Skeletal muscle satellite cell (primary cell): ENCODE results near the gene CSAD.
A peak's percentile ranks its signal among the peaks of the same experiment; 100 is the strongest.
"Not testable (repeated sequence)": the region's sequence is repeated elsewhere in the genome, so short reads cannot be mapped to it uniquely, and the experiment has no call there.

Experiments
- H3K27me3 ChIP-seq: 2 replicates; pipeline ENCODE4 v1.7.0; 2013; ENCODE audit warnings: low read length; ENCODE audit not compliant: control insufficient read depth, insufficient read depth
- H3K36me3 ChIP-seq: 2 replicates; pipeline ENCODE4 v1.7.0; 2013; ENCODE audit warnings: mild to moderate bottlenecking, control low read depth, low read length; ENCODE audit not compliant: insufficient read depth
- H3K4me1 ChIP-seq: 2 replicates; pipeline ENCODE4 v1.7.0; 2013; ENCODE audit warnings: low read length; ENCODE audit not compliant: control insufficient read depth, insufficient read depth
- H3K4me2 ChIP-seq: 2 replicates; pipeline ENCODE4 v1.7.0; 2013; ENCODE audit warnings: mild to moderate bottlenecking, low read length
- H3K4me3 ChIP-seq: 2 replicates; pipeline ENCODE4 v1.7.0; 2013; ENCODE audit warnings: low read length
- H3K9ac ChIP-seq: 2 replicates; pipeline ENCODE4 v1.7.0; 2013; ENCODE audit warnings: mild to moderate bottlenecking, low read depth, low read length, moderate library complexity
- H3K9me3 ChIP-seq: replicated peaks from 2 replicates; pipeline ENCODE4 v1.7.0; 2013; ENCODE audit warnings: mild to moderate bottlenecking, control low read depth, low read length

Gene CSAD

GRCh38 chr12:53185582-53186153 is 4.9 kb upstream of the CSAD start:
- peaks cover 72% of the 10 kb centered on the region for H3K36me3 ChIP-seq
- H3K4me1 ChIP-seq: peaks cover 23% of the 10 kb centered on the region

GRCh38 chr12:53184828-53185227 is 4.1 kb upstream of the CSAD start:
- Histone ChIP-seq H3K9me3 (no peaks in the 10 kb centered on the region), H3K4me3 (no peak overlapping the region), H3K36me3 (peaks cover 72% of the 10 kb centered on the region), H3K27me3 (no peaks in the 10 kb centered on the region), H3K4me1 (peaks cover 22% of the 10 kb centered on the region), H3K4me2 (no peak overlapping the region), H3K9ac (no peak overlapping the region)

More at GRCh38 chr12:53185582-53186153, 4.9 kb upstream of the CSAD start:
- H3K9me3 ChIP-seq: no peaks in the 10 kb centered on the region
- no peak overlapping the region for H3K4me3 ChIP-seq
- no peak overlapping the region for H3K4me2 ChIP-seq
- H3K9ac ChIP-seq: no peak overlapping the region
- H3K27me3 ChIP-seq: no peaks in the 10 kb centered on the region

GRCh38 chr12:53182903-53183302 is 2.2 kb upstream of the CSAD start:
- peaks cover 60% of the 10 kb centered on the region for H3K36me3 ChIP-seq
- no peaks in the 10 kb centered on the region for H3K9me3 ChIP-seq
- H3K4me2 ChIP-seq: peak overlapping the region; percentile 88
- peaks cover 31% of the 10 kb centered on the region for H3K4me1 ChIP-seq
- H3K9ac ChIP-seq: no peak overlapping the region
- H3K27me3 ChIP-seq: no peaks in the 10 kb centered on the region
- no peak overlapping the region for H3K4me3 ChIP-seq

- H3K9me3 ChIP-seq: no peaks in the 10 kb centered on the region
- peaks cover 50% of the 10 kb centered on the region for H3K36me3 ChIP-seq
- H3K9ac ChIP-seq: peak overlapping the region; percentile 88
- H3K27me3 ChIP-seq: no peaks in the 10 kb centered on the region
- peaks cover 31% of the 10 kb centered on the region for H3K4me1 ChIP-seq
- H3K4me3 ChIP-seq: peak overlapping the region; percentile 95
- H3K4me2 ChIP-seq: peak overlapping the region; percentile 88
Measured at GRCh38 chr12:53181935-53182334, 1.2 kb upstream of the CSAD start.

- H3K4me3 ChIP-seq: peak overlapping the region; percentile 95
- H3K9ac ChIP-seq: peak overlapping the region; percentile 88
- H3K9me3 ChIP-seq: no peaks in the 10 kb centered on the region
- H3K4me1 ChIP-seq: peaks cover 31% of the 10 kb centered on the region
- H3K27me3 ChIP-seq: no peaks in the 10 kb centered on the region
- peak overlapping the region; percentile 88 for H3K4me2 ChIP-seq
- H3K36me3 ChIP-seq: peaks cover 42% of the 10 kb centered on the region
Measured at GRCh38 chr12:53180931-53181645, 363 bp upstream of the CSAD start.

- Histone ChIP-seq H3K9ac (peak overlapping the region; percentile 88), H3K27me3 (no peaks in the 10 kb centered on the region), H3K36me3 (peaks cover 29% of the 10 kb centered on the region), H3K4me1 (peaks cover 38% of the 10 kb centered on the region), H3K4me3 (peak overlapping the region; percentile 95), H3K9me3 (no peaks in the 10 kb centered on the region), H3K4me2 (peak overlapping the region; percentile 88)
Measured at GRCh38 chr12:53179687-53180219, 972 bp downstream of the CSAD start.

GRCh38 chr12:53178803-53179202 is 1.9 kb downstream of the CSAD start:
- Histone ChIP-seq H3K4me1 (peaks cover 41% of the 10 kb centered on the region), H3K36me3 (peaks cover 22% of the 10 kb centered on the region)
- not testable (repeated sequence) for H3K9ac ChIP-seq, H3K27me3 ChIP-seq, H3K9me3 ChIP-seq, H3K4me3 ChIP-seq, H3K4me2 ChIP-seq

GRCh38 chr12:53177447-53177846 is 3.3 kb downstream of the CSAD start:
- H3K4me2 ChIP-seq, H3K4me3 ChIP-seq, H3K9ac ChIP-seq, H3K36me3 ChIP-seq, H3K9me3 ChIP-seq, H3K27me3 ChIP-seq: not testable (repeated sequence)
- H3K4me1 ChIP-seq: peaks cover 33% of the 10 kb centered on the region

GRCh38 chr12:53176750-53177149 is 4.0 kb downstream of the CSAD start:
- Histone ChIP-seq H3K9me3 (no peaks in the 10 kb centered on the region), H3K4me2 (no peak overlapping the region), H3K36me3 (peaks cover 3% of the 10 kb centered on the region), H3K9ac (no peak overlapping the region), H3K27me3 (no peaks in the 10 kb centered on the region), H3K4me1 (peaks cover 27% of the 10 kb centered on the region), H3K4me3 (no peak overlapping the region)

GRCh38 chr12:53174881-53175491 is 5.7 kb downstream of the CSAD start:
- peaks cover 8% of the 10 kb centered on the region for H3K36me3 ChIP-seq
- no peak overlapping the region for H3K9ac ChIP-seq
- H3K9me3 ChIP-seq: no peaks in the 10 kb centered on the region
- no peak overlapping the region for H3K4me2 ChIP-seq
- no peak overlapping the region for H3K4me3 ChIP-seq
- H3K4me1 ChIP-seq: peaks cover 23% of the 10 kb centered on the region
- no peaks in the 10 kb centered on the region for H3K27me3 ChIP-seq

- H3K9ac ChIP-seq: no peak overlapping the region
- no peaks in the 10 kb centered on the region for H3K27me3 ChIP-seq
- H3K36me3 ChIP-seq: peaks cover 10% of the 10 kb centered on the region
- H3K9me3 ChIP-seq: no peaks in the 10 kb centered on the region
- H3K4me2 ChIP-seq: no peak overlapping the region
- peaks cover 13% of the 10 kb centered on the region for H3K4me1 ChIP-seq
- no peak overlapping the region for H3K4me3 ChIP-seq
Measured at GRCh38 chr12:53173085-53173715, 7.5 kb downstream of the CSAD start.
